A673 (cell line): Measurements from ENCODE around the gene SLC24A4.

Experiments
- CTCF ChIP-seq: fragments of 300-800, 200-600 bp; sonication (generic); conservative IDR thresholded peaks from 2 replicates; pipeline ENCODE4 v1.5.1; 2017; ENCODE audit warnings: low read depth, mild to moderate bottlenecking, antibody characterized with exemption, low read length, moderate library complexity, mixed read lengths
- EZH2 ChIP-seq: fragments of 200-600 bp; sonication (generic); IDR thresholded peaks from 2 replicates; pipeline ENCODE4 v1.6.1; 2017; ENCODE audit warnings: borderline replicate concordance, low read depth, mild to moderate bottlenecking, mixed read lengths, antibody characterized with exemption, low read length; ENCODE audit not compliant: poor library complexity, severe bottlenecking

GRCh38 chr14:92493492-92493891, 170.5 kb downstream of the SLC24A4 start:
- TF ChIP-seq CTCF (no peak), EZH2 (no peak)
